Measurements from ENCODE around the gene EIF5.

Gene EIF5

GRCh38 chr14:103370087-103370486 lies 36.0 kb downstream of the EIF5 start:
- no peak for DNase-seq (ENCODE audit: low read depth in 3 of 3)

- no peak for DNase-seq (ENCODE audit: low read depth in 3 of 3)
Measured at GRCh38 chr14:103372017-103372416, 38.0 kb downstream of the EIF5 start.

GRCh38 chr14:103372552-103373304 lies 38.7 kb downstream of the EIF5 start:
- peak in 2 of 3 donors; percentile 16 to 32 for DNase-seq (ENCODE audit: low read depth in 3 of 3)

- no peak for DNase-seq (ENCODE audit: low read depth in 3 of 3)
Measured at GRCh38 chr14:103374121-103374520, 40.1 kb downstream of the EIF5 start.

GRCh38 chr14:103377522-103378037 lies 43.5 kb downstream of the EIF5 start:
- no peak for DNase-seq (ENCODE audit: low read depth in 3 of 3)

- no peak for DNase-seq (ENCODE audit: low read depth in 3 of 3)
Measured at GRCh38 chr14:103378038-103378854, 44.2 kb downstream of the EIF5 start.

- DNase-seq (ENCODE audit: low read depth in 3 of 3) = no peak
Measured at GRCh38 chr14:103380719-103381377, 46.8 kb downstream of the EIF5 start.

GRCh38 chr14:103382376-103382775 lies 48.3 kb downstream of the EIF5 start:
- no peak for DNase-seq (ENCODE audit: low read depth in 3 of 3)

- no peak for DNase-seq (ENCODE audit: low read depth in 3 of 3)
Measured at GRCh38 chr14:103384450-103385151, 50.6 kb downstream of the EIF5 start.

GRCh38 chr14:103385152-103385928 lies 51.3 kb downstream of the EIF5 start, which contains the start of gene MARK3:
Gene MARK3 (plus strand): TSS chr14:103385415. CDS start chr14:103386030, 615 bp downstream.
- peak; percentile 93 to 96 (median 95) for DNase-seq (ENCODE audit: low read depth in 3 of 3)

- peak in 1 of 3 donors; percentile 24 for DNase-seq (ENCODE audit: low read depth in 3 of 3)
Measured at GRCh38 chr14:103385929-103386712, 52.1 kb downstream of the EIF5 start.

GRCh38 chr14:103386713-103387329 lies 52.8 kb downstream of the EIF5 start:
- no peak for DNase-seq (ENCODE audit: low read depth in 3 of 3)

GRCh38 chr14:103388664-103389063 lies 54.6 kb downstream of the EIF5 start:
- no peak for DNase-seq (ENCODE audit: low read depth in 3 of 3)

GRCh38 chr14:103390605-103391004 lies 56.6 kb downstream of the EIF5 start:
- no peak for DNase-seq (ENCODE audit: low read depth in 3 of 3)

GRCh38 chr14:103391048-103391447 lies 57.0 kb downstream of the EIF5 start:
- peak in 1 of 3 donors; percentile 26 for DNase-seq (ENCODE audit: low read depth in 3 of 3)

- DNase-seq (ENCODE audit: low read depth in 3 of 3) = no peak
Measured at GRCh38 chr14:103392106-103392505, 58.1 kb downstream of the EIF5 start.

GRCh38 chr14:103392572-103392971 lies 58.5 kb downstream of the EIF5 start:
- DNase-seq (ENCODE audit: low read depth in 3 of 3) = no peak

GRCh38 chr14:103393070-103393469 lies 59.0 kb downstream of the EIF5 start:
- no peak for DNase-seq (ENCODE audit: low read depth in 3 of 3)

Measured in stimulated activated CD4-positive, alpha-beta T cell treated with anti-CD3 and anti-CD28 coated beads, TNF-alpha, amount 100 ng/mL, for 48 hours (primary cell).